ENCODE results near the gene SCP2D1. TPM values are rescaled to one million over a fixed set of nuclear protein-coding genes. Genes with fewer than 3 reads are reported as not detected.

The SCP2D1 gene
- total RNA-seq, 2 experiments from 2014 or later: not detected

GRCh38 chr20:18839507-18840247 is 26.1 kb downstream of the SCP2D1 start:
- H3K27ac Mint-ChIP-seq: no peak overlapping the region
- no peak overlapping the region for H3K27ac ChIP-seq (ENCODE audit: low read depth in 1 of 2, low read length in 2 of 2)
- H3K4me3 ChIP-seq (ENCODE audit: low read length): no peak overlapping the region
- H3K4me1 Mint-ChIP-seq (ENCODE audit: low read depth): no peaks in the 10 kb centered on the region
- ChIA-PET CTCF (no interaction called here), POLR2A (no interaction called here)
- no peak overlapping the region for H3K4me3 Mint-ChIP-seq
- H3K27me3 Mint-ChIP-seq: no peaks in the 10 kb centered on the region
- no peaks in the 10 kb centered on the region for H3K9me3 ChIP-seq (ENCODE audit: control insufficient read depth in 1 of 2, insufficient read depth in 1 of 2, low read length in 2 of 2)
- no peaks in the 10 kb centered on the region for H3K4me1 ChIP-seq (ENCODE audit: insufficient read depth, low read length)
- no peaks in the 10 kb centered on the region for H3K36me3 ChIP-seq (ENCODE audit: insufficient read depth, low read length)
- no peaks in the 10 kb centered on the region for H3K9me3 Mint-ChIP-seq
- no peaks in the 10 kb centered on the region for H3K36me3 Mint-ChIP-seq (ENCODE audit: low read depth)
- intact Hi-C loops (cut with DNase I, micrococcal nuclease): no loop called here
- DNase-seq (no peak), ATAC-seq (ENCODE audit: poor library complexity) (no peak)
- no peak for TF ChIP-seq CTCF (IDR thresholded peaks at IDR 0.05)
- H3K27me3 ChIP-seq (ENCODE audit: control insufficient read depth in 1 of 2, insufficient read depth in 2 of 2, low read length in 2 of 2): peaks cover 0 to 4% of the 10 kb centered on the region in 2 experiments

GRCh38 chr20:18840248-18840645 is 26.7 kb downstream of the SCP2D1 start:
- no peak for DNase-seq
- no peaks in the 10 kb centered on the region for H3K4me1 ChIP-seq (ENCODE audit: insufficient read depth, low read length)
- H3K27me3 ChIP-seq (ENCODE audit: control insufficient read depth in 1 of 2, insufficient read depth in 2 of 2, low read length in 2 of 2): peaks cover 0 to 4% of the 10 kb centered on the region in 2 experiments
- no peak overlapping the region for H3K4me3 ChIP-seq (ENCODE audit: low read length)
- no peak overlapping the region for H3K4me3 Mint-ChIP-seq
- ChIA-PET CTCF (no interaction called here), POLR2A (no interaction called here)
- H3K27ac Mint-ChIP-seq: no peak overlapping the region
- no peak for TF ChIP-seq CTCF (IDR thresholded peaks at IDR 0.05)
- H3K36me3 Mint-ChIP-seq (ENCODE audit: low read depth): no peaks in the 10 kb centered on the region
- H3K36me3 ChIP-seq (ENCODE audit: insufficient read depth, low read length): no peaks in the 10 kb centered on the region
- no peak for ATAC-seq (ENCODE audit: poor library complexity)
- H3K27ac ChIP-seq (ENCODE audit: low read depth in 1 of 2, low read length in 2 of 2): no peak overlapping the region
- no peaks in the 10 kb centered on the region for H3K4me1 Mint-ChIP-seq (ENCODE audit: low read depth)
- H3K27me3 Mint-ChIP-seq: no peaks in the 10 kb centered on the region
- no peaks in the 10 kb centered on the region for H3K9me3 Mint-ChIP-seq
- intact Hi-C loops (cut with DNase I, micrococcal nuclease): no loop called here
- H3K9me3 ChIP-seq (ENCODE audit: control insufficient read depth in 1 of 2, insufficient read depth in 1 of 2, low read length in 2 of 2): no peaks in the 10 kb centered on the region

GRCh38 chr20:18845017-18845416 is 31.4 kb downstream of the SCP2D1 start:
- Histone ChIP-seq H3K36me3 (ENCODE audit: insufficient read depth, low read length) (no peaks in the 10 kb centered on the region), H3K4me3 (ENCODE audit: low read length) (no peak overlapping the region), H3K4me1 (ENCODE audit: insufficient read depth, low read length) (no peaks in the 10 kb centered on the region), H3K27ac (ENCODE audit: low read depth in 1 of 2, low read length in 2 of 2) (no peak overlapping the region), H3K27me3 (ENCODE audit: control insufficient read depth in 1 of 2, insufficient read depth in 2 of 2, low read length in 2 of 2) (peaks cover 0 to 4% of the 10 kb centered on the region in 2 experiments), H3K9me3 (ENCODE audit: control insufficient read depth in 1 of 2, insufficient read depth in 1 of 2, low read length in 2 of 2) (no peaks in the 10 kb centered on the region)
- CTCF ChIA-PET: no interaction called here
- intact Hi-C loops (cut with DNase I, micrococcal nuclease): no loop called here
- H3K27ac Mint-ChIP-seq: no peak overlapping the region
- ATAC-seq (ENCODE audit: poor library complexity) (no peak), DNase-seq (no peak)
- H3K9me3 Mint-ChIP-seq: no peaks in the 10 kb centered on the region
- POLR2A ChIA-PET: no interaction called here
- no peaks in the 10 kb centered on the region for H3K27me3 Mint-ChIP-seq
- no peak for TF ChIP-seq CTCF (IDR thresholded peaks at IDR 0.05)
- H3K4me1 Mint-ChIP-seq (ENCODE audit: low read depth): no peaks in the 10 kb centered on the region
- no peak overlapping the region for H3K4me3 Mint-ChIP-seq
- H3K36me3 Mint-ChIP-seq (ENCODE audit: low read depth): no peaks in the 10 kb centered on the region

Measured in CD4-positive, alpha-beta T cell (primary cell).